ENCODE data around the gene RAB12.
"Not testable (repeated sequence)": the region's sequence is repeated elsewhere in the genome, so short reads cannot be mapped to it uniquely, and the experiment has no call there.

RAB12 gene

DNA sequence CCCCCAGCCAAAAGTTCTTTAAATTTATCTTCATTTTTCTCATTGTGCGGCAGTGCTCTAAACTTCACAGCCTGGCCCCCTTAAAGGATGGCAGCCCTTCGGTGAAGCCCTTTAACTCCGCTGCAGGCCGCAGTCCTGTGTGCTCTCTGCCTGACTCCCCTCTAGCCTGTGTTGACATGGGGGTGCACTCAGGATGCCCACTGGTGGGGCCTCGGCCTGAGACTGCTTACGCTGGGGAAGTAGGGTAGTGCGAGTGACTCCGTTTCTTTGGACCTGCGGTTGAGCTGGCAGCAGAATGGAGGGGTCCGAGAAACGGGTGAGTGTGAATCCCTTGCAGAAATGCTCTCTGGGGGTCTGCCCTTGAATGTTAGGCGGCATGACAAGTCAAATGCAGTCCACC is 5.6 kb downstream of the RAB12 start:
- DNase-seq, result no peak

DNA sequence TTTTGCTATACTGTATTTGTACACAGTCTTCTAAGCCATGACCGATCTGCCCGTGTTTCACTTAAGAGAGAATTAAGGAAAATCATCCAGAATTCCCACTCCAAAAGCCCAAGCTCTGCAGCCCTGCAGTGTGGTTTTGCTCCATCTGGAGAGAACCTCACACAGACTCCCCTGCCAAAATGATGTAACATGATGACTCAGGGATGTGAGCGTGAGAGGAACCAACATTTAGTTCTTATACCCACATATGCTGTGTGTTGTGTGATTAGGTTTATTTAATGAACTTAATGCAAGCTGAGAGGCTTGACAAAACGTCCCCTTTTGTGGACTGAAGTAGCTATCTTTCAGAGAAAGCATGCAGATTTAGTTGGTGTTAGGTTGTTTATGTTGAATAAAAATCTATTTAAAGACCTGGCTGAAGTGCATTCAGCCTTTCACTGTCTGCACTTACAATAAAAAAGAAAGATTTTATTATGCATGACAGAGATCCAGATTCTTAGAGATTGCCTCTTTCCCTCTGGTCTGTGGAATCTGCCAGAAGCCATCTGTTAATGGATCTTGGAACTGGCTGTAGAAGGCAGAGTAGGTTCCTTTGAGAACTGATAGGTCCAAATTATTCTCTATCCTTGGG is 6.3 kb downstream of the RAB12 start:
- DNase-seq, result peak; percentile 96

DNA sequence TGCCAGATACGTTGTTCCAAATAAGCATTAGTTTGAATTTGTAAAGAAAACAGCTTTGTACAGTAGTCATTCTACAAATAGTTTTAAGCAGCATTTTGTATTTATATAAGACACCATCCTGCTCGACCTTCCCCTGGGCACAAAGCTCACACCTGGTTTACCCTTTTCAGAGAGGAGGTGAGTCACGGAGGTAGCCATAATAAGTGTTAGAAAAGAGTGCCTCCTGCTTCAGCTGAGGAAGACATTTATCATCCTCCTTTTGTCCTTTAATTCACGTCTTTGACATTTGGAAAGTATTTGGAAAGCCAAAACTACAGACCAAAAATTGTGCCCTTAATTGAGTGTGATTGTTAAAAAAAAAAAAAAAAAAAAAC is 6.8 kb downstream of the RAB12 start:
- DNase-seq, result no peak

DNA sequence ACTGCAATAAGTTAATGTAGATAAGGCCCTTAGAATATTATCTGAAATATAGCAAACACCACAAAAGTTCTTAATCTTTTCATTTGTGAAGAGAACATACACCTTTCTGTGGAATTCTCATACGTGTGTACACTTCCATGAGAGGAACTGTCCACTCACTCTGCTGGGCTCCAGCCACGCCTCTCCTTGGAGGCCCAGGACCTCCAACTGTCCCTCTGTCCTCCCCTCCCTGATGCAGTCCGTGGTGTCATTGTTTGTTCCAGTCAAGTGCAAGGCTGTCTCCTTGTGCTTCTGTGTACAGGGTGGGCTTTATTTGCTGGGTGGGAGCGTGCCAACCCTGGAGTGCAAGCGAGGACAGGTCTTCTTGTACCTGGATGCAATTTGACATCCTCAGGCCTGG is 8.7 kb downstream of the RAB12 start:
- no peak for DNase-seq

DNA sequence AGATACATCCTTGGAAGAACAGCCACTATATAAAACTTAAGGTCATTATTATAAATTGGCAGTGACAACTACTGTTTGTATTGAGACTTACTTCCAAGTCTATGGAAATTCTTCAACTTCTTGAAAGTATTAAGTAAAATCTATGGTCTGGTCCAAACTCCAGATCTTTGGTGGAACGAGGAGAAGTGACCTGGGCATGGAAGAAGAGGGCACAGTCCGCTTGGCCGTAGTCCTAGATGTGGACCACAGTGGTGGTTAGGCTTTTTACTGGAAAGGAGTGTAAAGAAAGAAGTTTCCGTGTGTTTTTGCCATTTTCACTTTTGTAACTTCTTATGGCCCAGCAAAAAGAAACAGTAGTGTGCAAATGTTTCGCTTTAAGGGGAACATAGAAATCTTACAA is 9.8 kb downstream of the RAB12 start:
- no peak for DNase-seq

DNA sequence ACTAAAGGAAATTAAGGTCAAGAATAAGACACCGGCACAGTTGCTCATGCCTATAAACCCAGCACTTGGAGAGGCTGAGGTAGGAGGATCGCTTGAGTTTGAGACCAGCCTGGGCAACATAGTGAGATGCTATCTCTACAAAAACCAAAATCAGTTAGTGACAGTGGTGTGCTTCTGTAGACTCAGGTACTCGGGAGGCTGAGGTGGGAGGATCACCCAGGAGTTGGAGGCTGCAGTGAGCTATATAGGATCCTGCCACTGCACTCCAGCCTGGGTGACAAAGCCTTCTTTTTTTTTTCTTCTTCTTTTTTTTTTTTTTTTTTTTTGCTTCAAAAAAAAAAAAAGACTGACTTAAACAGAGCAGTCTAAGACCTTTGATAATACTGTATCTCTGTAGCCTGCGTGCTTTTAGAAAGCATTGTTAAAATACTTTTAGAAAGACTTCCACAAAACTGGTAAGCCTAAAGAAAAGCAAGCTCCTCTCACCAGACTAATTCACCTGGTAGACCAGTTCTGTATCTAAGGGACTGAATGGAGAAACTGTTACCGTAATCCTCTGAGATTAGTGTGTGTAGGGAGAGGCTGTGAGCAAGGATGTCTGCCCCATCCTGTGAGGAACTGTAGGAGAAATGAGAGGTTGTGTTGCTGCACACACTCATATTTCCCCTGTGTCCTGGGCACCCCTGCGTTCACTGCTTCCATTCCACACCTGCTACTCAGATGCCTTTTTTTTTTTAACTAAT is 10.8 kb downstream of the RAB12 start:
- DNase-seq, result no peak

DNA sequence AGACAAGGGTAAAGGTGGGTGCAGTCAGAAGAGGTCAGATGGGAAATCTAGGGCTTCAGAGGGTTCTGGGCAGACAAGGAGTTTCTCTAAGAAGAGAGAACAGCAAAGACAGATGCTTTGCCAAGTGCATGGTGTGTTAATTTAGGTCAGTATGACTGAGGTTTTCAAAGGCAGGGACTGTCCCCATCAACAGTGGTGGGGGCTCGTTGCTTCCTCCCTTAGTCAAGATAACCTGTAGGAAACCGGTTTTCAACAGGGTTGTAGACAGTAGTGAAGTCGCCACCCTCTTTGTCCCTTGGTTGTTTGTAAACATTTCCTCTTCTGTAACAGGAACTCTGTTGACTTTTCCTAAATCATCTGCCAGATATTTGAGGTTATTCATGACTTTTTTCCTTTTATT is 11.6 kb downstream of the RAB12 start:
- no peak for DNase-seq

DNA sequence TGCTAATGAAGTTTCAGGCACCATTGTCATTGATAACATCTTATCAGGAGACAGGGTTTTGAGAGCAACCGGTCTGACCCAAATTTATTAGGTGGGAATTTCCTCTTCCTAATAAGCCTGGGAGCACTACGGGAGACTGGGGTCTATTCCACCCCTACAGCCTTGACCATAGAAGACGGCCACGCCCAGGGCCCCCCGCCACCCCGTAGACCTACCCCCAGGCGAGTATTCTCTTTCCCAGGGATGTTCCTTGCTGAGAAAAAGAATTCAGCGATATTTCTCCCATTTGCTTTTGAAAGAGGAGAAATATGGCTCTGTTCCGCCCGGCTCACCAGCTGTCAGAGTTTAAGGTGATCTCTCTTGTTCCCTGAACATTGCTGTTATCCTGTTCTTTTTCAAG is 13.4 kb downstream of the RAB12 start:
- DNase-seq, result not testable (repeated sequence)

DNA sequence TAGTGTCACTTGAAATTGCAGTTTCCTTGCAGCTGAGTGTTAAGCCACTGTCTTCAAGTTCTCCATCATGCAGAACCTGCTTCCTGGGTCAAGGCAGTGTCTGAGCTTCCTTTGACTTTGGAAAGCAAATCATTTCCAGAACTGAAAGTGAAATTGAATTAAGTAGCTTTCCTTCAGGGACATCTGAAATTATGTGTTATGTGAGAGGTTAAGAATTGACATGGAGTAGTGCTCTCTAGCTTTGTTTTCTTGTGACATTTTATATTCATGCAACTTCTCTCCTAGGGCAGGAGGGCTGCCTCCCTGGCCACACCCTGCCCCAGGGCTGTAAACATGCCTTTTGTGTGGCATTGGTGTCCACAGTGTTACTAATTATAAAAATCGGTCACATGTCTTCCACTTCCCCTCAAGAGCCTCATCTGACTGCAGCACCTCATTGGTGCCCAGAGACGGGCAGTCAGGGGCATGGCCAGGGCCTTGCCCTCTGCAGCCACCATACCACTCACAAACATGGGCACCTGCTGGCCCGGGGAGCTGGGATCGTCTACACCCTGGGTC is 14.4 kb downstream of the RAB12 start:
- no peak for DNase-seq

DNA sequence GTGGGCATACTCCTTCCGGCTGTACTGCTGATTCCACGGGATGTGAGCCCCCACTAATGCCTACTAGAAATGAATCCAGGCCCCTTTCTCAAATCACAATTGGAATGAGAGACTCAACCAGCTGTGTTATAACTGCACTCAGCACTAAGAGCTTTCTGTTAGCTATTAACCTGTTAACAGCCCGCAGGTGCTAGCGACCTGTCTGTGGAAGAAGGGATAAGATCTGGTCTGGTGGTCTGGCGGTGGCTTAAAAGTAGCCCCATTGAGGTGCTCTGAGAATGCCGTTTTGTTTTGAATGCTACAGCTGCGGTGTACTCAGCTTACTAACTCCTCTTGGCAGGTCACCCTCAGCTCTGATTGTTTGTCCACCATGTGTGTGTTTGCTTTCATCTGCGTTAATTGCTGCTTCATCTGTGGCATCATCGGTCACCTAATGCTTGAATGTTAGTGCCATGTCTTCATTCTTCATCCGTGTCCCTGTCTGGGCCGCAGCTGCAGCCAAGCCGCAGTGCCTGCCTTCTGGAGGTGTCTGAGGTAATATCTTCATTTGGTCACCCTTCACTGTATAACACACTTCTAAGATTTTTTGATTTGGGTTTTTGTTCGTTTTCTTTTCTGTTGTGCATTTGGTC is 16.3 kb downstream of the RAB12 start:
- no peak for DNase-seq

DNA sequence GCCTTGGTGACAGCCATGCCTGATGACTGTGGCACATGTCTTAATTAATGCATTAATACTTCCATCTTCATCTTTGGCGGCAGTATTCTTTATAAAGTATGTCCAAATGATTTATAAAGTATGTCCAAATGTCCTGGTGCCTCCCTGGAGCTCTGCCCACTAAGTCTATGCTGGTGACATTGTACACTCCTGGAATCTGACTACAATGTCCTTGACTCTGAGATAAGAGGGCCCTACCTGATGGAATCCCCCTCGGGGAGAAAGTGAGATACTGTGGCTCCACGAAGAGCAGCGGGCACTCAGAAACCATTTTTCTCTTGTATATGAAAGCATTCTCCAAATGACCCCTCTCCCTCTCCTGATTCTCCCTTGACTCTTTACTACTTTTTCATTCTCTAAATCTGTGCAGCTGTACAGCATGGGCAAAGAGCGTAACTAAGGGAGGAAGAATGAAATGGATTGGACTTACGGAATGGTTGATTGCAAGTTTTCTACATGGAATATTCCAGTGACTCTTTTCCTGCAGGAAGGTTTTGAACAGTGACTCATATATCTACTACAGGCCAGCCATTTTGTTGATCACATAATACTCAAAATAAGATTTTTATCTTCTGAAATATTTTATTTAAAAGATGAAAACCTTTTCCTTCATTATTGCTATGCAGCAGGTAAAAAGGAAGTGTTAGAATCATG is 17.3 kb downstream of the RAB12 start:
- DNase-seq, result no peak

DNA sequence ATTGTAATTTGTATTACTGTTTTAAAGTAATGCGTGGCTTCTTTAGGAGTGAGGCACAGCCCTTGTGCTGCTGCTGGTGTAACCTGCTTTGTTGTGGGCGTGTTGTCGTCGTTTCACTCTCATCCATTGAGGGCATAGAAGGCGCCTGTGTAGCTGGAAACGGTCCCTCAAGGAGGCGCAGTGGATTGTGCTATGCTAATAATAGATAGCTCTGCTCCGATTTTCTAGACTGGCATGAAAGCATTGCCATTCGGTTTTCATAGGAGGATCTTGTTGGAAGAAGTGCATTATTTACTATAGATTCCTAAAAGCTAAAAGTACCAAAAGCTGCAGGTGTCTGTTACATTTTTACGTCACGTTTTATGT is 17.9 kb downstream of the RAB12 start:
- DNase-seq, result no peak

DNA sequence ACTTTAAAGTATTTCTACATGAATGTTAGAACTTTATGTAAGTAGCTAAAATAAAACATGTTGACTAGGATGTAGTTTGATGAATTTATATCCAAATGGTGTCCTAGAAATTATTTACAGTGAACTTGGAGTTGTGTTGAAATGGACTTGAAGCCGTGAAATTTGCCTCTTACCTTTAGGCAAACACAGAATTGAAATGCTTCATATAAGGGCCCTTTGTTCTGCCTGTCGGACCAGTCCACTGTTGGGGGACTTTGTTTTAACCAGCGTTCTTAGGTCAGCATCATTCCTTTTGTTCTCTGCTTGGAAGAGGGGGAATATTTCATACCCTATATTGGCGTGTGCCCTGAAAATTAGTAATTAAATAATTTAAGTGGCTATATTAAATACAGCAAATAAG is 18.3 kb downstream of the RAB12 start:
- DNase-seq, result no peak

DNA sequence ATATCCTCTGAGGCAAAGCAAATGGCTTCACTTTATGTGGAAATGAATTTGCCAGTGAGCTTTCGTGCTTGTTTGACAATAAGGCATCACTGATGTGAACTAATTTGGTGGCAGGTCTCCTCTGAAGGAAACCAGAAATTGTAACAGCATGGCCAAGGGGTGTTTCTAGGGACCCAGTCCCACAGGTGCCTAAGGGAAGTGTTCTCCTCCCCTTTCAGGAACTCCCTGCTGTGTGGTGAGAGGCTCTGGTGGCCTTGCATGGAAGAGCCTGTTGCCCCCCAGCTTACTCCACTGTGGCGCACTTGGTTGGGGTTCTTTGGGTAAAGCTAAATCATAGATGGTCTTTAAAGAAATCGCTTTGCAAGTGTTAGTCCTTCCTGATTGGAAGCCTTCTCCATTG is 20.4 kb downstream of the RAB12 start:
- DNase-seq, result no peak

DNA sequence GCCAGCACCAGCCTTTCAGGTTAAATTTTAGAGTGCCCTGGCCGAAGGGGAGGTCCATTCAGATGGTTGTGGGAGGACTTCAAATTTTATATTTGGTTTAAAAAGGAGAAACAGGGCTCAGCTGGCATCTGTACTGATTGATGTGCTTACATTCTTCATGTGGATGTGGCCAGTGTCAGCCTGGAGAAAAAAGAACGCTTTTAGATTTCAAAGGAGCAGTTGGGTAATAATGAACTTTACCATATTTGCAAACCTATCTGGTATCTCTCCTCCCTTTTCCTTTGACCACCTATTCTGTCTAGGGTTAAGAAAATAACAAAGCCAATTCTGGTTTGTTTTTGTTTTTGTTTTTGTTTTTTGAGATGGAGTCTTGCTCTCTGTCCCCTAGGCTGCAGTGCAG is 21.3 kb downstream of the RAB12 start:
- DNase-seq, result no peak

DNA sequence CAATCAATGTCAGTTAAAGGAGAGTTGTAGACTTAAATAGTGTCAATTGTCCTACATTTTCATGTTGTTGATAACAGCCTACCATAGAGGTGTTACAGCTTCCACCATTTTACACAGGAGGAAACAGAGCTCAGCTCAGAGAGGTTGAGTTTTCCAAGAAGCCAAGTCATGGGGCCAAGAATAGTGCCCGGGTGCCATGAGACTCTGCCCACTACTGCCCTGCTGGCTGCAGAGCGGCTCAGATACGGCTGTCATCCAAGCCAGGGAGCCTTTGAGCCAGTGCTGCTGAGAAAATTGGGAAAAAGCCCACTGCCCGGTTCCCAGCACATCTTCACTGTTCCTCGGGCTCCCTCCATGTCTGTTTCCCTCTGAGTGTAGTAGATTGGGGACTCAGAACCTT is 22.0 kb downstream of the RAB12 start:
- no peak for DNase-seq

DNA sequence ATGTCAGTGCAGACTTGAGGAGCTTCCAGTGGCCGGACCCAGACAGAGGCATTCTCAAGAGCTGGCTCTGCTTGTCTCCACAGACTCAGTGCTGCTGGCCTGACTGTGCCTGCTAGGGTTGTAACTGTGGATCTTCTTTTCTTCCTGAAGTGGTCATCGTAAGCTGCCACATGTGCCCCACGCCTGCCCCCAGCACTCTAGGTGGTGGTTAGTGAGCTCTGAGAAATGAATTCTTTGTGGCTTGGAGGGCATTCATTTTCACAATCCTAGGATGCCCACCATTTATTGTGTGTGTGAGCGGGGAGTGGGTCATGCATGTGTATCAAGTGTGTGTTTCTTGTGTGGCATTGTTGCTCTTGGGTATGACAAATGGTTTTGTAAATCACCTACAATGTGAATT is 23.1 kb downstream of the RAB12 start:
- DNase-seq, result no peak

DNA sequence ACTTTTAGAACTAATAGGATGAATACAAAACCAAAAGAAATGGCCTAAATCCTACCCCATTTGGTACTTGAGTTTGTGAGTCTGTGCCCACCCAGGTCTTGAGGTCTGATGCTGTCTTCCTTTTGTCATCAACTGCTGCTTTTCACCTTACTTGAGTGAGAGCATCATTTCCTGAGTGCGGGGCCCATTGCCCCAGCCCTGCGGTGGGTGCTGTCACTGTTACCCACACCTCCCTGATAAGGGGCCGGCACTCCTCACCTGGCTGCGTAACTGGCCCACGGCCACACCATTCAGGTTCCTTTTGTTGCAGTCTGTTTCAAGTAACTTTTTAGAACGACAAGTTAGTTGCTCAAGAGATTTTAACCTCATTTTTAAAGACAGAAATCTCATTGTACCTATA is 25.3 kb downstream of the RAB12 start:
- no peak for DNase-seq

DNA sequence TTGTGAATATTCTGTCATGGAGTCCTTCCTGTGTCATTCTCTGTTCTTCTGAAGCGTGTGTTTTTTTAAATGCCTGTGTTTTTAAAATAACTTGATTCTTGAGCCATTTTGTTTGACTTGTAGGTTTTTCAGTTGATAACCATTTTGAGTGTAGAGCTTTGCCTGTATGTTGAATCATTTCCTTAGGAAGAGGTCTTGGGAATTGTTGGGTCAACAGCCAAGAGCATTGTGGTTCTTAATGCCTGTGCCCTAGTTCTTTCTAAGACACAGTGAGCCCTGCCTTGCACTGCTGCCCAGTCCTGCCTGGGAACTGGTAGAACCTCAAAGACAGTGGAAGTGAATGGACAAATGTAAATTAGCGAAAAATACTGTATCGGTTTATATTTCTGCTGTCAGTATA is 25.9 kb downstream of the RAB12 start:
- no peak for DNase-seq

DNA sequence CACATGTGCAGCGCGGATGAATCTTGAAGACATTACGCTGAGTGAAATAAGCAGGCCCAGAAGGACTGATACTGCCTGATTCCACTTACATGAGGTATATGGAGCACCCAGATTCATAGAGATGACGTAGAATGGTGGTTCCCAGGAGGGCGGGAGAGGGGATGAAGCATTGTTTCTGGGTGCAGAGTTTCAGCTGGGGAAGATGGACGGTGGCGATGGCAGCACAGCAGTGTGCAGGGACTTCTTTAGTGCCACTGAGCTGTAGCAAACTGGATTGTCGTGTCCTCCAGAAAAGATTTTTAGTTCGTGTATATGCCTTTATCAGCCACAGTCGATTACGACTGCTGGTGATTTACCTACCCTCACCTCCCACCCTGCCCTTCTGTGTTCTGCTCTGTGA is 30.5 kb downstream of the RAB12 start:
- no peak for DNase-seq

DNA sequence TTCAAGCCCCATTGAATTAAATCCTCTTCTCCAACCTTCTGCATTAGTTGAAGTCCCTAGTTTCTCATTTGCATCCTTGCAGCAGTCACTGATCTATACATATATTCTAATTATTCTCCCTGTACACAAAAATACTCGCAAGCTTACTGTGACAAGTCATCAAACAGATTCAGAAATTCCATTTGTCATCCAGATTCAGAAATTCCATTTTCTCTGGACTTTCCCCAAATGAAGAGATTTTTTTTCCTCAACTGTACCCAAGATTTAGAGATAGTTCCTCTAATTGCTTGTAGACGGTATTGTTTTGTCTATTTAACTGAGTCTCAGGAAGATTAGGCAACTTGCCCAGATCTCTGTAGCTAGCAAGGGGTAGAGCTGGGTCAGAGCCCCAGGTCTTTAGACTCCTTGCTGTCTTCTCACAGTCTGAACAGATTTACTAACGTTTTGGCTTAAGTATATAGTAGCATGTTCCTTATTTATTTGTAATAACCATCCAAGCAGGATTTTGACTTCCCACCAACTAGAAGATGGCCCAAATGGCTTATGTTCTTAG is 34.2 kb downstream of the RAB12 start:
- no peak for DNase-seq

DNA sequence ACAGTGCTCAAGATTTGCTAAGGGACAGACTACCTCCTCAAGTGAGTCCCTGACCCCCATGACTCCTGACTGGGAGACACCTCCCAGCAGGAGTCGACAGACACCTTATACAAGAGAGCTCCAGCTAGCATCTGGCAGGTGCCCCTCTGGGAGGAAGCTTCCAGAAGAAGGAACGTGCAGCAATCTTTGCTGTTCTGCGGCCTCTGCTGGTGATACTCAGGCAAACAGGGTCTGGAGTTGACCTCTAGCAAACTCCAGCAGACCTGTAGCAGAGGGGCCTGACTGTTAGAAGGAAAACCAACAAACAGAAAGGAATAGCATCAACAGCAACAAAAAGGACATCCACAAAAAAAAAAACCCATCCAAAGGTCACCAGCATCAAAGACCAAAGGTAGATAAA is 38.1 kb downstream of the RAB12 start:
- not testable (repeated sequence) for DNase-seq

DNA sequence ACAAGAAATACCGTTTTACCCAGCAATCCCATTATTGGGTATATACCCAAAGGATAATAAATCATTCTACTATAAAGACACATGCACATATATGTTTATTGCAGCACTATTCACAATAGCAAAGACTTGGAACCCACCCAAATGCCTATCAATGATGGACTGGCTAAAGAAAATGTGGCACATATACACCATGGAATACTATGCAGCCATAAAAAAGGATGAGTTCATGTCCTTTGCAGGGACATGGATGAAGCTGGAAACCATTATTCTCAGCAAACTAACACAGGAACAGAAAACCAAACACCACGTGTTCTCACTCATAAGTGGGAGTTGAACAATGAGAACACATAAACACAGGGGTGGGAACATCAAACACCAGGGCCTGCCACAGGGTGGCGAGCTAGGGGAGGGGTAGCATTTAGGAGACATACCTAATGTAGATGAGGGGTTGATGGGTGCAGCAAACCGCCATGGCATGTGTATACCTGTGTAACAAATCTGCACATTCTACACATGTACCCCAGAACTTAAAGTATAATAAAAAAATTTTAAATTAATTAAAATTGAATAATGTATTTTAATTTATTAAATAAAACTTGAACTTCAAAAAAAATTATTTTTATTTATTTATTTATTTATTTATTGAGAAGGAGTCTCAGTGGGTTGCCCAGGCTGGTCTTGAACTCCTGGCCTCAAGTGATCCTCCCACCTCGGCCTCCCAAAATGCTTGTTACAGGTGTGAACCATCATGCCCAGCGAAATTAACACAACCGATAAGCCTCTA is 42.4 kb downstream of the RAB12 start:
- DNase-seq, result not testable (repeated sequence)
